GM06990 (cell line): ENCODE results near the gene OR1I1.

Source experiments
- DNase-seq: peaks from one replicate; pipeline ENCODE4 v3.0.0-alpha.2; 2011; ENCODE audit not compliant: insufficient read length; ENCODE audit errors: extremely low read depth
- H3K27me3 ChIP-seq: replicated peaks from 2 replicates; pipeline ENCODE4 v1.6.0; 2011; ENCODE audit warnings: low read length; ENCODE audit not compliant: control insufficient read depth, insufficient read depth
- H3K36me3 ChIP-seq: 2 replicates; pipeline ENCODE4 v1.5.1; 2011; ENCODE audit warnings: low read length; ENCODE audit not compliant: control insufficient read depth, insufficient read depth
- H3K4me3 ChIP-seq: replicated peaks from 2 replicates; pipeline ENCODE4 v1.5.1; 2011; ENCODE audit warnings: low read depth, mild to moderate bottlenecking, control low read depth, low read length
- TF ChIP-seq, protein P1 (sequence below): IDR thresholded peaks from 2 replicates; pipeline ENCODE4 v1.5.1; 2011; ENCODE audit warnings: low read length, control low read depth, mild to moderate bottlenecking, inconsistent platforms; ENCODE audit not compliant: insufficient read depth, poor library complexity, severe bottlenecking

Gene OR1I1

DNA sequence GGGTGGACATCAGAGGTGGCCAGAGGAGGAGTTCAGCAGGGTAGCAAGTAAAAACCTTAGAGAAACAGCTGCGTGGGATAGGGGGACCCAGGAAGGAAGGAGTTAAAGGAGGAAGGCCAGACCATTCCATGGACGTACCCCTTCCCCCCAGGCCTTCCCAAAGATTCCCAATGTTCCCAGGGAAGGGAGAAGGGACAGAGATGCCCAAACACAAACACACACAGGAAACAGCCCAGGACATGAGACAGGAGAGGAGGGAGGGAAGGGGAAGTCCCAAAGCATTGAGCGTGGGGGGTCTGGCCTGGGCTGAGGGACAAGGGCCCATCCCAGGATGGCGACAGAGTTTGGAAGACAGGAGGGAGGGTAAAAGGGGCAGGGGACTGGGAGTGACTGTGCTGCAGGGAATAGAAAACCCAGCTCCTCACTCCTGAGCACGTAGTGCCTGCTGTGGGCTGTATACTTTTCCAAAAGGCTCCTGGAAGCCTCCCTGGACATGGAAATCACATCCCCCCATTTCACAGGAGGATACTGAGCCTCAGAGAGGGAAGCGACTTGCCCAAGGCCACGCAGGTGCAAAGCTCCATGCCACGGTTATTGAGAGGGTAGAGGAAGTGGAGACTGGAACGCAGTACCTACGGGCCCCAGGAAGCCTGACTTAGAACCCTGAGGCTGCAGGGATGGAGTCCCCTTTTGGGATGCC lies 26.3 kb downstream of the OR1I1 start:
- DNase-seq = no peak
- Histone ChIP-seq H3K36me3 (no peaks in the 10 kb centered on the region), H3K27me3 (peaks cover 2% of the 10 kb centered on the region; the same call in 1 of the 2 replicates), H3K4me3 (no peak overlapping the region)
- TF ChIP-seq, protein P1, sequence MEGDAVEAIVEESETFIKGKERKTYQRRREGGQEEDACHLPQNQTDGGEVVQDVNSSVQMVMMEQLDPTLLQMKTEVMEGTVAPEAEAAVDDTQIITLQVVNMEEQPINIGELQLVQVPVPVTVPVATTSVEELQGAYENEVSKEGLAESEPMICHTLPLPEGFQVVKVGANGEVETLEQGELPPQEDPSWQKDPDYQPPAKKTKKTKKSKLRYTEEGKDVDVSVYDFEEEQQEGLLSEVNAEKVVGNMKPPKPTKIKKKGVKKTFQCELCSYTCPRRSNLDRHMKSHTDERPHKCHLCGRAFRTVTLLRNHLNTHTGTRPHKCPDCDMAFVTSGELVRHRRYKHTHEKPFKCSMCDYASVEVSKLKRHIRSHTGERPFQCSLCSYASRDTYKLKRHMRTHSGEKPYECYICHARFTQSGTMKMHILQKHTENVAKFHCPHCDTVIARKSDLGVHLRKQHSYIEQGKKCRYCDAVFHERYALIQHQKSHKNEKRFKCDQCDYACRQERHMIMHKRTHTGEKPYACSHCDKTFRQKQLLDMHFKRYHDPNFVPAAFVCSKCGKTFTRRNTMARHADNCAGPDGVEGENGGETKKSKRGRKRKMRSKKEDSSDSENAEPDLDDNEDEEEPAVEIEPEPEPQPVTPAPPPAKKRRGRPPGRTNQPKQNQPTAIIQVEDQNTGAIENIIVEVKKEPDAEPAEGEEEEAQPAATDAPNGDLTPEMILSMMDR = no peak

DNA sequence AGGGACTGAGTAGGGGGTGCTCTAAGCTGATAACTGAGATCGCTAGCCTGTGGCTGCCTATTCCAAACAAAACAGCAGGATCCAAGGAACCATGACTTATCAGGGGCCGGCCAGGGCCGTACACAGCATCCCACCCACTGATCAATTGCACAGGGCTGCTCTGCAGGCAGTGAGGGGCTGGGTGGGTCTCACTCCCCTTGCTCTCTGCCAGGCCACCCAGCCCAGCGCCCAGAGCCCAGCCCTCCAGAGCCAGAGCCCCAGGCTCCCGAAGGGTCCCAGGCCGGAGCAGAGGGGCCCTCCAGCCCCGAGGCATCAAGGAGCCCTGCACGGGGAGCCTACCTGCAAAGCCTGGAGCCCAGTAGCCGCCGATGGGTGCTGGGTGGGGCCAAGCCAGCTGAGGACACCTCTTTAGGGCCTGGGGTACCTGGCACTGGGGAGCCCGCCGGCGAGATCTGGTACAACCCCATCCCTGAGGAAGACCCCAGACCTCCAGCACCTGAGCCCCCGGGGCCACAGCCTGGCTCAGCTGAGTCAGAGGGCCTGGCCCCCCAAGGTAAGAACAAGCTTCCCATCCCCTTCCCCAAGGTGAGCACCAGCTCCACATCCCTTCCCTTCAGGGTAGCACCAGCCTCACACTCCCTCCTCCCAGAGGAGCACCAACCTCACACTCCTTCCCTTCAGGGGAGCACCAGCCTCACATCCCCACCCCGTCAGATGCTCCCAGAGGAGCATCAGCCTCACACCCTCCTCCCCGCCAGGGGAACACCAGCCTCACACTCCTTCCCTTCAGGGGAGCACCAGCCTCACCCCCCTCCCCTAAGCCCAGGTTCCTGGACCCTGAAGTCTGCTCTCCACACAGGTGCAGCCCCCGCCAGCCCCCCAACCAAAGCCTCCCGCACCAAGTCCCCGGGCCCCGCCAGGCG lies 27.1 kb downstream of the OR1I1 start:
- TF ChIP-seq, protein P1 = no peak
- H3K4me3 ChIP-seq = no peak overlapping the region
- H3K36me3 ChIP-seq = no peaks in the 10 kb centered on the region

DNA sequence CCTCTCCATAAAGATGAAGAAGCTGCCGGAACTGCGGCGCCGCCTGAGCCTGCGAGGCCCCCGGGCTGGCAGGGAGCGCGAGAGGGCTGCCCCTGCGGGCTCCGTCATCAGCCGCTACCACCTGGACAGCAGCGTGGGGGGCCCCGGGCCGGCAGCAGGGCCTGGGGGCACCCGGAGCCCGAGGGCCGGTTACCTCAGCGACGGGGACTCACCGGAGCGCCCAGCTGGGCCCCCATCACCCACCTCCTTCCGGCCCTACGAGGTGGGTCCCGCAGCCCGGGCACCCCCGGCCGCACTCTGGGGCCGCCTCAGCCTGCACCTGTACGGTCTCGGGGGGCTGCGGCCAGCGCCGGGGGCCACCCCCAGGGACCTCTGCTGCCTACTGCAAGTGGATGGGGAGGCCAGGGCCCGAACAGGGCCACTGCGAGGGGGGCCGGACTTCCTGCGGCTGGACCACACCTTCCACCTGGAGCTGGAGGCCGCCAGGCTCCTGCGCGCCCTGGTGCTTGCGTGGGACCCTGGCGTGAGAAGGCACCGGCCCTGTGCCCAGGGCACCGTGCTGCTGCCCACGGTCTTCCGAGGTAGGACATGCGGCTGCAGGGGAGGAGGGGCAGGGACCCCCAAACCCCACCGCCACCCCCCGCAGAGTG lies 27.9 kb downstream of the OR1I1 start:
- DNase-seq = no peak
- Histone ChIP-seq H3K27me3 (peaks cover 2% of the 10 kb centered on the region; the same call in 1 of the 2 replicates), H3K4me3 (no peak overlapping the region), H3K36me3 (no peaks in the 10 kb centered on the region)
- TF ChIP-seq, protein P1 = no peak

More for the DNA sequence above, 27.1 kb downstream of the OR1I1 start:
- no peak for DNase-seq
- H3K27me3 ChIP-seq = peaks cover 2% of the 10 kb centered on the region; the same call in 1 of the 2 replicates

DNA sequence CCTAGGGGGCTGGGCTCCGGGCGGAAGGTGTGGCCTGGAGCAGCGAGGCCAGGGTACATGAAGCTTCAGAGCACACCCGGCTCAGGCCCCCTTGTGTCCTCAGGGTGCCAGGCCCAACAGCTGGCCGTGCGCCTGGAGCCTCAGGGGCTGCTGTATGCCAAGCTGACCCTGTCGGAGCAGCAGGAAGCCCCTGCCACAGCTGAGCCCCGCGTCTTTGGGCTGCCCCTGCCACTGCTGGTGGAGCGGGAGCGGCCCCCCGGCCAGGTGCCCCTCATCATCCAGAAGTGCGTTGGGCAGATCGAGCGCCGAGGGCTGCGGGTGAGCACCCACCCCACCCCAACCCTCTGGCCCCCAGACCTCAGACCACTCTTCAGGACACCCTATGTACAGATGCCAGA lies 28.4 kb downstream of the OR1I1 start:
- no peaks in the 10 kb centered on the region; the same call in 1 of the 2 replicates for H3K36me3 ChIP-seq
- no peak overlapping the region for H3K4me3 ChIP-seq
- DNase-seq = no peak
- peaks cover 2% of the 10 kb centered on the region; the same call in 1 of the 2 replicates for H3K27me3 ChIP-seq
- TF ChIP-seq, protein P1 = no peak

DNA sequence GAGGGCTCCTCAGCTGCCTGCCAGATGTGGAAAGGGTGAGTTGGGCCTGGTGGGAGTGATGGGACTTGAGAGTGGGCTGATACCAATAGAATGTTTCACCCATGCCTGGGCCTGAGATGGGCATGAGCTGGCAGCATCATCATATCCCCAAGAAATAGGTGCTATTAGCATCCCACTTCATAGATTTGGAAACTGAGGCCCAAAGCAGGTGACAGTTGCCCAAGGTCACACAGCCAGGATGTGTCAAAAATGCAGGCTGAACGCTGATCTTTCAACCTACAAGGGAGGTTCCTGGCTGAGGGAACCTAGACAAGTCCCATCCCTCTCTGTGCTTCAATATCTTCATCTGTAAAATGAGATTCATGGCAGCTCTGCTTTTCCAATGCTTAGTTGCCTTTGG lies 29.7 kb downstream of the OR1I1 start:
- H3K4me3 ChIP-seq = no peak overlapping the region

More for the DNA sequence above, 29.7 kb downstream of the OR1I1 start:
- DNase-seq = no peak
- H3K27me3 ChIP-seq = peaks cover 2% of the 10 kb centered on the region; the same call in 1 of the 2 replicates
- peaks cover 4% of the 10 kb centered on the region for H3K36me3 ChIP-seq
- TF ChIP-seq, protein P1 = no peak
